ENCODE data around the gene CACNA1B.
A peak's percentile ranks its signal among the peaks of the same experiment; 100 is the strongest.
"Not testable (repeated sequence)": the region's sequence is repeated elsewhere in the genome, so short reads cannot be mapped to it uniquely, and the experiment has no call there.

The CACNA1B gene

GRCh38 chr9:137890768-137891587 is 13.4 kb downstream of the CACNA1B start:
- not testable (repeated sequence) for DNase-seq

GRCh38 chr9:137891588-137892423 is 14.2 kb downstream of the CACNA1B start:
- no peak for DNase-seq

GRCh38 chr9:137892424-137893191 is 15.0 kb downstream of the CACNA1B start:
- no peak for DNase-seq

GRCh38 chr9:137893670-137894069 is 16.1 kb downstream of the CACNA1B start:
- no peak for DNase-seq

GRCh38 chr9:137899551-137900360 is 22.2 kb downstream of the CACNA1B start:
- DNase-seq, result no peak

GRCh38 chr9:137900584-137901310 is 23.2 kb downstream of the CACNA1B start:
- no peak for DNase-seq

- DNase-seq, result no peak
Observed at GRCh38 chr9:137902646-137903045, 25.1 kb downstream of the CACNA1B start.

- DNase-seq, result no peak
Observed at GRCh38 chr9:137905740-137906139, 28.2 kb downstream of the CACNA1B start.

GRCh38 chr9:137907776-137908175 is 30.2 kb downstream of the CACNA1B start:
- DNase-seq, result peak; percentile 12

- no peak for DNase-seq
Observed at GRCh38 chr9:137912671-137913070, 35.1 kb downstream of the CACNA1B start.

- DNase-seq, result no peak
Observed at GRCh38 chr9:137913132-137913531, 35.5 kb downstream of the CACNA1B start.

- no peak for DNase-seq
Observed at GRCh38 chr9:137913771-137914767, 36.5 kb downstream of the CACNA1B start.

GRCh38 chr9:137916540-137916939 is 39.0 kb downstream of the CACNA1B start:
- DNase-seq, result no peak

- no peak for DNase-seq
Observed at GRCh38 chr9:137917116-137917515, 39.5 kb downstream of the CACNA1B start.

- no peak for DNase-seq
Observed at GRCh38 chr9:137917795-137918194, 40.2 kb downstream of the CACNA1B start.

- no peak for DNase-seq
Observed at GRCh38 chr9:137918331-137919094, 40.9 kb downstream of the CACNA1B start.

- no peak for DNase-seq
Observed at GRCh38 chr9:137919095-137919465, 41.5 kb downstream of the CACNA1B start.

GRCh38 chr9:137919649-137920141 is 42.1 kb downstream of the CACNA1B start:
- DNase-seq, result no peak

- no peak for DNase-seq
Observed at GRCh38 chr9:137920753-137921152, 43.2 kb downstream of the CACNA1B start.

Measured in NCI-H69 (cell line).